ENCODE data around the gene BBOF1.

- no peak for TF ChIP-seq CTCF (IDR thresholded peaks at IDR 0.05; ENCODE audit: insufficient read depth, low read depth, low read length)
- no peak for TF ChIP-seq EZH2 (IDR thresholded peaks at IDR 0.05; ENCODE audit: insufficient read depth, low read length)
These were observed 26.4 kb downstream of the BBOF1 start for GRCh38 chr14:74045522-74045921.

Data from astrocyte (in vitro differentiated cells and primary cell).